OCI-LY3 (cell line): Measurements from ENCODE around the gene HDC.

Experiments
- H2AFZ ChIP-seq: fragments of 200-600, 300-600 bp; shearing (Covaris generic); 2 replicates; pipeline ENCODE4 v1.6.0; 2014; ENCODE audit warnings: antibody characterized with exemption, low read depth, low read length
- H3K27ac ChIP-seq: fragments of 200-600, 300-600 bp; sonication (generic); 2 replicates; pipeline ENCODE4 v1.5.1; 2014; ENCODE audit warnings: mild to moderate bottlenecking, low read length, moderate library complexity, mixed read lengths
- H3K27me3 ChIP-seq: fragments of 200-600, 300-600 bp; sonication (generic); 2 replicates; pipeline ENCODE4 v1.6.1; 2014; ENCODE audit warnings: low read depth, low read length, mixed read lengths
- H3K36me3 ChIP-seq: fragments of 200-600, 300-600 bp; sonication (generic); replicated peaks from 2 replicates; pipeline ENCODE3; 2014; ENCODE audit warnings: low read depth, low read length, mixed read lengths
- H3K4me1 ChIP-seq: fragments of 300-600, 200-600 bp; sonication (generic); 2 replicates; pipeline ENCODE4 v1.6.1; 2014; ENCODE audit warnings: low read length, mixed read lengths
- H3K4me2 ChIP-seq: fragments of 200-600, 300-600 bp; sonication (generic); 2 replicates; pipeline ENCODE4 v1.6.1; 2014; ENCODE audit warnings: low read length, mixed read lengths
- H3K4me3 ChIP-seq: fragments of 300-600, 200-600 bp; sonication (generic); 2 replicates; pipeline ENCODE4 v1.5.1; 2014; ENCODE audit warnings: antibody characterized with exemption, mild to moderate bottlenecking, low read length, moderate library complexity
- H3K79me2 ChIP-seq: fragments of 300-600, 200-600 bp; shearing (Covaris generic); 2 replicates; pipeline ENCODE4 v1.6.1; 2014; ENCODE audit warnings: mild to moderate bottlenecking, low read length, mixed read lengths
- H3K9ac ChIP-seq: fragments of 300-600, 200-600 bp; shearing (Covaris generic); 2 replicates; pipeline ENCODE4 v1.6.0; 2014; ENCODE audit warnings: mild to moderate bottlenecking, low read length, moderate library complexity
- H3K9me3 ChIP-seq: fragments of 200-600, 300-600 bp; shearing (Covaris generic); 2 replicates; pipeline ENCODE4 v1.6.1; 2014; ENCODE audit warnings: low read length, mixed read lengths; ENCODE audit not compliant: insufficient read depth
- H4K20me1 ChIP-seq: fragments of 200-600, 300-600 bp; sonication (generic); 2 replicates; pipeline ENCODE4 v1.6.1; 2016; ENCODE audit warnings: low read length, mixed read lengths; ENCODE audit not compliant: insufficient read depth
- EZH2phosphoT487 ChIP-seq: fragments of 200-600 bp; shearing (Covaris generic); IDR thresholded peaks from 2 replicates; pipeline ENCODE4 v1.6.1; 2018; ENCODE audit warnings: antibody characterized with exemption, mixed run types, low read depth
- TF ChIP-seq, protein P1 (sequence below): fragments of 200-600, 300-600 bp; sonication (generic); IDR thresholded peaks from 2 replicates; pipeline ENCODE4 v1.5.1; 2014; ENCODE audit warnings: antibody characterized with exemption, low read length, low read depth

The HDC gene

DNA sequence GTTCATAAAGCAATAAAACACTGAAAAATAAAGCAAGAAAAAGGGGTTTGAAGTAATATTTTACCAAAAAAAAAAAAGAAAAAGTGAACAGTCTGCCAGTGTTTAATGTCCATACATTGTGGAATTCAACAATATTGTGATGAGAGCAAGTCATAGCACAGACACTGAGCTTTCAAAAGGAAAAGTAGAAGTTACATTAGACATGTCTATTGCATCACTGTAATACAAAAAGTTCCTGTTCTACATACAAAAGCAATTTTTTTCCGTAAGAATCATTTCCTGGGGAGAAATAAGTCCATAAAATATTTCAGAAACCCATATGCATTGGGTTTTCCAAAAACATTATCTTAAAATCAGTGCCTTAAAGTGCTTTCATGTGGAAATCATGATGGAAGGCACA lies 11.8 kb upstream of the HDC start:
- H4K20me1 ChIP-seq, result no peaks in the 10 kb centered on the region
- H3K79me2 ChIP-seq, result no peaks in the 10 kb centered on the region
- no peaks in the 10 kb centered on the region for H3K27me3 ChIP-seq
- no peak overlapping the region for H3K4me2 ChIP-seq
- no peaks in the 10 kb centered on the region for H3K36me3 ChIP-seq
- H3K9me3 ChIP-seq, result no peaks in the 10 kb centered on the region
- H3K9ac ChIP-seq, result no peak overlapping the region
- no peak overlapping the region for H2AFZ ChIP-seq
- H3K4me1 ChIP-seq, result no peaks in the 10 kb centered on the region
- H3K4me3 ChIP-seq, result no peak overlapping the region
- H3K27ac ChIP-seq, result no peak overlapping the region
- no peak for TF ChIP-seq EZH2phosphoT487
- TF ChIP-seq, protein P1, sequence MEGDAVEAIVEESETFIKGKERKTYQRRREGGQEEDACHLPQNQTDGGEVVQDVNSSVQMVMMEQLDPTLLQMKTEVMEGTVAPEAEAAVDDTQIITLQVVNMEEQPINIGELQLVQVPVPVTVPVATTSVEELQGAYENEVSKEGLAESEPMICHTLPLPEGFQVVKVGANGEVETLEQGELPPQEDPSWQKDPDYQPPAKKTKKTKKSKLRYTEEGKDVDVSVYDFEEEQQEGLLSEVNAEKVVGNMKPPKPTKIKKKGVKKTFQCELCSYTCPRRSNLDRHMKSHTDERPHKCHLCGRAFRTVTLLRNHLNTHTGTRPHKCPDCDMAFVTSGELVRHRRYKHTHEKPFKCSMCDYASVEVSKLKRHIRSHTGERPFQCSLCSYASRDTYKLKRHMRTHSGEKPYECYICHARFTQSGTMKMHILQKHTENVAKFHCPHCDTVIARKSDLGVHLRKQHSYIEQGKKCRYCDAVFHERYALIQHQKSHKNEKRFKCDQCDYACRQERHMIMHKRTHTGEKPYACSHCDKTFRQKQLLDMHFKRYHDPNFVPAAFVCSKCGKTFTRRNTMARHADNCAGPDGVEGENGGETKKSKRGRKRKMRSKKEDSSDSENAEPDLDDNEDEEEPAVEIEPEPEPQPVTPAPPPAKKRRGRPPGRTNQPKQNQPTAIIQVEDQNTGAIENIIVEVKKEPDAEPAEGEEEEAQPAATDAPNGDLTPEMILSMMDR, result no peak

- H4K20me1 ChIP-seq, result no peaks in the 10 kb centered on the region
- no peaks in the 10 kb centered on the region for H3K36me3 ChIP-seq
- no peak overlapping the region for H2AFZ ChIP-seq
- no peaks in the 10 kb centered on the region for H3K9me3 ChIP-seq
- H3K4me1 ChIP-seq, result no peaks in the 10 kb centered on the region
- H3K4me3 ChIP-seq, result no peak overlapping the region
- H3K4me2 ChIP-seq, result no peak overlapping the region
- no peak overlapping the region for H3K27ac ChIP-seq
- H3K79me2 ChIP-seq, result no peaks in the 10 kb centered on the region
- H3K27me3 ChIP-seq, result no peaks in the 10 kb centered on the region
- no peak overlapping the region for H3K9ac ChIP-seq
- no peak for TF ChIP-seq EZH2phosphoT487
- TF ChIP-seq, protein P1, result no peak
Observed at GRCh38 chr15:50275908-50276307, 10.4 kb upstream of the HDC start.

- TF ChIP-seq, protein P1, result no peak
- no peak for TF ChIP-seq EZH2phosphoT487
- H4K20me1 ChIP-seq, result no peaks in the 10 kb centered on the region
- H3K36me3 ChIP-seq, result no peaks in the 10 kb centered on the region
Observed at GRCh38 chr15:50275091-50275490, 9.6 kb upstream of the HDC start.

DNA sequence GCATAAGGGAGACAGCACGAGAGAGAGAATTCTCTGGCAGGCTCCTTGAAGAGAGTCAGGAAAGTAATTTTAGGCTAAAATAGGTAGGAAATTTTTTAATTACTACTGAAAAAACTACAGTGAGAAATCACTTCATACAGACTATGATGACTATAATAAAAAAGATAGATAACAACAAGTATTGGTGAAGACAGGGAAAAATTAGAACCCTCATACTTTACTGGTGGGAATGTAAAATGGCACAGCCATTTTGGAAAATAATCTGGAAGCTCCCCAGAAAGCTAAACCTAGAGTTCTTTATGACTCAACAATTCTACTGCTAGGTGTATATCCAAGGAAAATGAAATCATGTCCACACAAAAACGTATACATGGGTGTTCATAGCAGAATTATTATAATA lies 2.1 kb upstream of the HDC start:
- Histone ChIP-seq H3K4me2 (no peak overlapping the region), H3K4me1 (no peaks in the 10 kb centered on the region), H3K27ac (no peak overlapping the region), H3K27me3 (peaks cover 9% of the 10 kb centered on the region; the same call in 1 of the 2 replicates), H3K79me2 (no peaks in the 10 kb centered on the region), H2AFZ (no peak overlapping the region), H3K9me3 (no peaks in the 10 kb centered on the region), H4K20me1 (no peaks in the 10 kb centered on the region), H3K4me3 (no peak overlapping the region), H3K36me3 (no peaks in the 10 kb centered on the region), H3K9ac (no peak overlapping the region)
- TF ChIP-seq EZH2phosphoT487, result no peak
- TF ChIP-seq, protein P1, result no peak

More at GRCh38 chr15:50275091-50275490, 9.6 kb upstream of the HDC start:
- no peak overlapping the region for H3K9ac ChIP-seq
- H3K4me3 ChIP-seq, result no peak overlapping the region
- no peaks in the 10 kb centered on the region for H3K27me3 ChIP-seq
- no peaks in the 10 kb centered on the region for H3K9me3 ChIP-seq
- no peak overlapping the region for H2AFZ ChIP-seq
- no peaks in the 10 kb centered on the region for H3K79me2 ChIP-seq
- H3K4me2 ChIP-seq, result no peak overlapping the region
- H3K27ac ChIP-seq, result no peak overlapping the region
- no peaks in the 10 kb centered on the region for H3K4me1 ChIP-seq
